GM12892 (cell line): ENCODE results near the gene MAP2K2.
A peak's percentile ranks its signal among the peaks of the same experiment; 100 is the strongest.
"Not testable (repeated sequence)": the region's sequence is repeated elsewhere in the genome, so short reads cannot be mapped to it uniquely, and the experiment has no call there.

Experiments
- DNase-seq: peaks from one replicate; pipeline ENCODE4 v3.0.0; 2011; ENCODE audit not compliant: insufficient read length
- FAIRE-seq: peaks from 2 replicates; lab custom pipeline; 2011; peaks lifted over from hg19 to GRCh38; lab: Jason Lieb, UNC
- POLR2A ChIP-seq: IDR thresholded peaks from 2 replicates; pipeline ENCODE4 v1.6.1; 2011; ENCODE audit warnings: low read depth, low read length, control low read depth
- POLR2AphosphoS5 ChIP-seq: IDR thresholded peaks from 2 replicates; pipeline ENCODE4 v1.6.1; 2011; ENCODE audit warnings: low read depth, low read length, control low read depth
- TAF1 ChIP-seq: IDR thresholded peaks from 2 replicates; pipeline ENCODE4 v1.6.1; 2011; ENCODE audit warnings: low read depth, mild to moderate bottlenecking, control low read depth, low read length, borderline replicate concordance

The MAP2K2 gene

DNA sequence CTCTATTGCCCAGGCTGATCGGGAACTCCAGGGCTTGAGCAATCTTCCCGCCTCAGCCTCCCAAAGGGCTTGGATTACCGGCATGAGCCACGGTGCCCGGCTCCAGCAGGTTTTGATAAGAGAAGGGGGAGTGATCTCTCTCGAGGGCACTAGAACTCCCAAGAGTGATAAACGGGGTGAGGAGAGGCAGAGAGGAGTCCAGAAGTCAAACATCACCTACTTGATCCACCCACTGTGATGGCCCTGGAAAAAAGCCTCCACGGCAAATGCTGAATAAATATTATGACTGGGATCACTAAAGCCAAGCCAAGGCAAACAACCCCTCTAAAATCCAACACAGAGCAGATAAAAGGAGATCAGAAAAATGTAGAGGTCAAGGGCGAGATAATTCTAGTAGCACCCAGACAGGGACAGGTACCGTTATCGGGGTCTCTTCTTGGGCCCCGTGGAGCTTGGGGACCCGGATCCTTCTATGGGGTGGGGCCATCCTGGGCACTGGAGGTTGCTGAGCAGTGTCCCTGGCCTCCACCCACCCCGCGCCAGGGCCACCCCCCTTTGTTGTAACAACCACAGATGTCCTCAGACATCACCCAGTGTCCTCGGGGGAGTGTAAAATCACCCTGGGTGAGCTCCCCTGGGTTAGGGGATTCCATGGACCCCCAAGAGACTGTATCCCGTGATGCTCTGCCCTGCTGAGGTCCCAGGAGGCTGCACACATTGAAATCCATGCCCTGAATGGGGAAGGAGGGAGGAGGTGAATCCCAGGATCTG lies 25.8 kb upstream of the MAP2K2 start:
- FAIRE-seq, result no peak

DNA sequence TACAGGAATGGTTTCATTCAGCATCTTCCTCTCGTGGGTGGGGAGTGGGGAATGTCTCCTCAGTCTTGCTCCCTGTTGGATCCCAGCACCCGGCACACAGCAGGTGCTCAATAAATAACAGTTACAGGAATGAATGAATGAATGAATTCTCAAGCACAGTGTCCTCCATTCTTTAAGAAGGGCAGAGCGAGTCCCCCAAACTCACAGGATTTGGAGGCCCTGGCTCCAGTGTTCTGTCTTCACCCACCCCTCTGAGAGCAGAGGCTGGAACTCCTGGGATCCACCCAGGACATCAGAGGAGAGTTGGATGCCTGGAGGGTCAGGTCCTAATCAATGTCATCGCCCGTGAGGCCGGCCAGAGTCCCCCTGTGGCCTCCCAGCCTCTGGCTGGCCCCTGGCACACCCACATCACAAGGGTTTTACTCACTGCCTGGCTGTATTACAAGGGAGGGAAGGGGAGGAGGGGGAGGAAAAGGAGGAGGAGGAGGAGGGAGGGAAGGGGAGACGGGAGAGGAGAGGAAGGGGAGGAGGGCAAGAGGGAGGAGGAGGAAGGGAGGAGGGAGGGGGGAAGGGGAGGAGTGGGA lies 20.8 kb upstream of the MAP2K2 start:
- no peak for TF ChIP-seq POLR2A
- no peak for TF ChIP-seq TAF1
- no peak for TF ChIP-seq POLR2AphosphoS5
- DNase-seq (no peak), FAIRE-seq (no peak)

More for the DNA sequence above, 25.8 kb upstream of the MAP2K2 start:
- DNase-seq, result no peak
- TF ChIP-seq POLR2AphosphoS5, result no peak
- no peak for TF ChIP-seq TAF1
- no peak for TF ChIP-seq POLR2A

DNA sequence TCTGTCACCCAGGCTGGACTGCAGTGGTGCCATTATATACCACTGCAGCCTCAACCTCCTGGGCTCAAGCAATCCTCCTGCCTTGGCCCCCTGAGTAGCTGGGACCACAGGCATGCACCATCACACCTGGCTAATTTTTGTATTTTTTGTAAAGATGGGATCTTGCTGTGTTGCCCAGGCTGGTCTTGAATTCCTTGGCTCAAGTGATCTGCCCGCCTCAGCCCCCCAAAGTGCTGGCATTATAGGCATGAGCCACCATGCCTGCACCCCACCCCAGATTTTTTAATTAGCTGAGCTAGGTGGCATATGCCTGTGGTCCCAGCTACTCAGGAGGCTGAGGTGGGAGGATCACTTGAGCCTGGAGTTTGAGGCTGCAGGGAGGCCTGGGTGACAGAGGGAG lies 19.0 kb upstream of the MAP2K2 start:
- FAIRE-seq, DNase-seq: not testable (repeated sequence)

DNA sequence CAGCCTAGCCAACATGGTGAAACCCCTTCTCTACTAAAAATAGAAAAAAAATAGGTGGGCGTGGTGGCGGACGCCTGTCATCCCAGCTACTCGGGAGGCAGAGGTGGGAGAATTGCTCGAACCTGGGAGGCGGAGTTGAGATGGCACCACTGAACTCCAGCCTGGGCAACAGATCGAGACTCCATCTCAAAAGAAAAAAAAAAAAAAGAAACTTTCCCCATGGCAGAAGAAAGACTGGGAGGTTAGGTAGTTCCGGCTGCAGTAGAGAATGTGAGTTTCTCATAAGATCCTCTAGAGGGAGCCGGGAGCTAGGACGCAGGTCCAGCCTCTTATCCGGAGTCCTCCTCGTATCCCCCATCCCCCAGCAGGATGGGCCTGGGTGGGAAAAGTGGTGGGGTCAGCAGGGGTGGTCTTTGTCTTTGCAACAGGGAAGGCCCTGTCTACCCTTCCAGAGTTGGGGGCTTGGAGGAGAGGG lies 16.4 kb upstream of the MAP2K2 start:
- no peak for TF ChIP-seq POLR2A
- peak; percentile 60 for DNase-seq
- FAIRE-seq, result no peak

DNA sequence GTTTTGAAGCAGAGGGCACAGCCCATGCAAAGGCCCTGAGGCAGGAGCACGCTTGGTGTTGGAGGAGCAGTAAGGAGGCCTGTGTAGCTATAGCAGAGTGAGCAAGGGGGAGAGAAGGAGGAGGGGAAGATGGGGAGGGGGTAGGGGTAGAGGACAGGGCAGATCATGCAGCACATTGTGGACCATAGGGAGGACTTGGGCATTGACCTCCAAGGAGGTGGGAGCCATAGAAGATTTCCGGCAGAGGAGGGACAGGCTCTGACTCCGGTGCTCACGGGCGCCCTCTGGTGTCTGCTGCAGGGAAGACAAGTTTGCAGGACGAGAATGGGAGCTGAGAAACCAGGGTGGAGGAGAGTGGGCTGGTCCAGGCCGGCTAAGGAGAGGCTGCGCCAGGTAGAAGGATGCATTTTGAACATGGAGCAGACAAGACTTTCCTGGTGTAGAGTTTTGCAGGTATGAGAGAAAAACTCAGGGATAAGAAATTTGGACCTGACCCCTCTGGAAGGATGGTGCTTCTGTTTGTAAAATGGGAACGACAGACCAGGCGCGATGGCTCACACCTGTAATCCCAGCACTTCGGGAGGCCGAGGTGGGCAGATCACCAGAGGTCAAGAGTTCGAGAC lies 15.8 kb upstream of the MAP2K2 start:
- DNase-seq (peak; percentile 83), FAIRE-seq (peak; percentile 57)
- no peak for TF ChIP-seq POLR2A
- no peak for TF ChIP-seq TAF1
- no peak for TF ChIP-seq POLR2AphosphoS5

DNA sequence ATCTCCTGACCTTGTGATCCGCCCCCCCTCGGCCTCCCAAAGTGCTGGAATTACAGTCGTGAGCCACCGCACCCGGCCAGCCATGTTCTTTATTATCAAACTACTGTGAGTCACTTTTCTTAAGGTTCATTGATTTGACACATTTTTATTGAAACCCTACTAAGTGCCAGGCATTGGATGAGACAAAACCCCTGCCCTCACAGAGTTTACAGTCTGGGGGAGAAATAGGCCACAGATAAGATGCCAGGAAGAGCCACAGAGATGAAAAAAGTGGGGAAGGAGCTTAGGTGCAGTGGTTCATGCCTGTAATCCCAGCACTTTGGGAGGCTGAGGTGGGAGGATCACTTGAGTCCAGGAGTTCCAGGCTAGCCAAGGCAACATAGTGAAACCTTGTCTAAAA lies 14.5 kb upstream of the MAP2K2 start:
- DNase-seq (no peak), FAIRE-seq (no peak)
- no peak for TF ChIP-seq POLR2A
- no peak for TF ChIP-seq TAF1

DNA sequence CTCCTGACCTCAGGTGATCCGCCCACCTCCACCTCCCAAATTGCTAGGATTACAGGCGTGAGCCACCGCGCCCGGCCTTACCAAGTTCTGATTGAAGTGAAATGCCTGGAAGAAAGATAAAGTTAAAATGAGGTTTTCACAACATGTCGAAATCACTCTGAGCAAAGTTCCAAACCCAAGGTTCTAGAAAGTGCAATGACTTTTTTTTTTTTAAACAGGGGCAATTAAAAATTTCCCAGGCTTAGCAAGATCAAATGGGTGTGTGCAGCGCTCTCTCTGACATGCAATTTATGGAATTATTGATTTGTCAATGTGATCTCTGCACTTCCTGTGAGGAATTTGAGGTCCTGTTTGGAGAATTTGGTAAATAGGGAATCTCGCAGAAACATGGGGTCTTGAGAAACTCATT lies 12.8 kb upstream of the MAP2K2 start:
- FAIRE-seq, result no peak
- TF ChIP-seq POLR2AphosphoS5 (no peak), POLR2A (no peak), TAF1 (no peak)
- DNase-seq, result no peak

DNA sequence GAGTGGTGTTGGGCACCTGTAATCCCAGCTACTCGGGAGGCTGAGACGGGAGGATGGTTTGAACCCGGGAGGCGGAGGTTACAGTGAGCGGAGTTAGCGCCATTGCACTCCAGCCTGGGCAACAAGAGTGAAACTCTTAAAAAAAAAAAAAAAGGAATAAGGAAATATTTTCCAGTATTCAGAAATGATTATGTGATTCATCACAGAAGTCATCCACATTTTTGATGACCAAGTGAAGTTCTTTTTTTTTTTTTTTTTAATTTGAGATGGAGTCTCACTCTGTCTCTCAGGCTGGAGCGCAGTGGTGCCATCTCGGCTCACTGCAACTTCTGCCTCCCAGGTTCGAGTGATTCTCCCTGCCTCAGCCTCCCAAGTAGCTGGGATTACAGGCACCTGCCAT lies 11.5 kb upstream of the MAP2K2 start:
- DNase-seq, FAIRE-seq: not testable (repeated sequence)

DNA sequence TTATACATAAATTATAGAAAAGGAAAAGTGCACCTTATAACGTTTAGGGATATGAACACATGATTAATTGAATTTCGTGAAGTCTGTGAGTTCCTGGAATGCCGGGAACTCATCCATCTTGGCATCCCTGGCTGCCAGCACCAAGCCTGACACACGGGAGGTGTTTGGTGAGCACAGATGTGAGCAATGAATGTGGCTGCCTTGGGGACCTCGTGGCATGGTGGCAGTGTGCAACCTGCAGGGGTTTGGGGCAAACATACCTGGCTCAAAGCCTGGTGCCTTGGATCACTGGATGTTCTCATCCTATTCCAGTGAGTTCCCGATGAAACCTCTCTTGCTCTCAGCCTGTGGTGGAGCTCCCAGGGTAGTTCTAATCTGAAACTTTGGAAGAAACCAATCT lies 10.4 kb upstream of the MAP2K2 start:
- TF ChIP-seq POLR2AphosphoS5, result no peak
- TF ChIP-seq POLR2A, result no peak
- TF ChIP-seq TAF1, result no peak
- DNase-seq (no peak), FAIRE-seq (no peak)

DNA sequence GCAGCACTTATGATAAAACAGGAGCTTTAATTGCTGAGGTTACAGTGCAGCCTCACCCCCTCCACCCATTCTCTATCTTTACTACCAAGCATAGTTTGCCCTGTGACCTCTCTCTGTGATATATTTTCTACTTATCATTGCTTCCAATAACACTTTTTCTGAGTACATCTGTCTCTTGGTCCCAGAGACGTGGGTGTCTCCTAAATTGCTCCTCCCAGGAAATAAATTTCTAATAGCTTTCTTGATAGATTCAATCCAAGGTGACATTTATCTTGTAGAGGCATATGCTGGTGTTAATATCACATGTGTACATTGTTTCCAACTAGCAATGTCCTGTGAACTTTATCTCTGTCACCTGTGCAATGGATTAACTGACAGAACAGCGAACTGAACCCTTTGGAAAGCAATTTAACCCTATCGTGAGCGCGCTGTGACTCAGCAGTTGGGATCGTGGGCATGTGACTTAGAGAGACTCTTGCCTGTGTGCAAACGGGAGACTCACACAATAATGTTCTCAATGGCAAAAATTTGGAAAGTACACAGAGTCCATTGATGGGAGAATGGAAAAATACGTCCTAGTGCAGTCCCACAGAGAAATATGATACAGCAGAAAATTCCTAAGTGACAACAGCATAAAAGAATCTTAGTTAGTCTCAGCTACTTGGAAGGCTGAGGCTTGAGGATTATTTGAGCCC lies 7.0 kb upstream of the MAP2K2 start:
- FAIRE-seq (no peak), DNase-seq (no peak)
- TF ChIP-seq TAF1, result no peak
- no peak for TF ChIP-seq POLR2AphosphoS5
- TF ChIP-seq POLR2A, result no peak

DNA sequence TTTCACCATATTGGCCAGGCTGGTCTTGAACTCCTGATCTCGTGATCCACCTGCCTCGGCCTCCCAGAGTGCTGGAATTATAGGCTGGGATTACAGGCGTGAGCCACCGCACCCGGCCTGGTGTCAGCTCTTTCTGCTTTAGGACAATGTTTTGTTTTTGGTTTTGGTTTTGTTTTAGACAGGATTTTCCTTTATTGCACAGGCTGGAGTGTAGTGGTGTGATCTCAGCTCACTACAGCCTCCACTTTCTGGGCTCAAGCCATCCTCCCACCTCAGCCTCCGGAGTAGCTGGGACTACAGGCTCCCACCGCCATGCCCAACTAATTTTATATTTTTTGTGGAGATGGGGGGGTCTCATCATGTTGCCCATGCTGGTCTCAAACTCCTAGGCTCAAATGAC lies 5.1 kb upstream of the MAP2K2 start:
- FAIRE-seq, DNase-seq: not testable (repeated sequence)

DNA sequence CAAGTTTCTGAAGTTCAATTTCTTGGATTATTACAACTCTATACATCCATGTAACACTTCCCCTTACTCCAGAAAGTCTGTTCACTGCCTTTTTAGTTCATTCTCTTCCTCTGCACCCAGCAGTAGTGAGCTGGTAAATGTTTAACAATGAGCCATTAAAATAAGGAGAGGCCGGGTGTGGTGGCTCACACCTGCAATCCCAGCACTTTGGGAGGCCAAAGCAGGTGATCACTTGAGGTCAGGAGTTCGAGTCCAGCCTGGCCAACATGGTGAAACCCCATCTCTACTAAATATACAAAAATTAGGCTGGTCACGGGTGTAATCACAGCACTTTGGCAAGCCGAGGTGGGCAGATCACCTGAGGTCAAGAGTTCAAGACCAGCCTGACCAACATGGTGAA lies 3.4 kb upstream of the MAP2K2 start:
- not testable (repeated sequence) for FAIRE-seq, DNase-seq
